Suprapubic skin (tissue), 3 donors: ENCODE results near the gene IMMP2L.

ENCODE experiments used
- EP300 ChIP-seq: sonication (generic); formaldehyde crosslinking; IDR thresholded peaks from one replicate; pipeline ENCODE4 v1.6.1; 2017; ENCODE audit warnings: antibody characterized with exemption
- POLR2A ChIP-seq, 2 donors: fragments of 450-650 bp; IDR thresholded peaks; one replicate each; pipeline ENCODE4 v1.6.1; 2017; ENCODE audit warnings: antibody characterized with exemption in 2 of 2, mild to moderate bottlenecking in 2 of 2, moderate library complexity in 2 of 2
- TF ChIP-seq, protein P1 (sequence below), 2 donors: fragments of 200-600 bp in 1 of 2; fragments of 450-650 bp in 1 of 2; sonication (generic) in 1 of 2; IDR thresholded peaks; one replicate each; pipeline ENCODE4 v1.5.1; 2016 to 2019; ENCODE audit warnings: antibody characterized with exemption in 2 of 2, mild to moderate bottlenecking in 1 of 2, moderate library complexity in 1 of 2

DNA sequence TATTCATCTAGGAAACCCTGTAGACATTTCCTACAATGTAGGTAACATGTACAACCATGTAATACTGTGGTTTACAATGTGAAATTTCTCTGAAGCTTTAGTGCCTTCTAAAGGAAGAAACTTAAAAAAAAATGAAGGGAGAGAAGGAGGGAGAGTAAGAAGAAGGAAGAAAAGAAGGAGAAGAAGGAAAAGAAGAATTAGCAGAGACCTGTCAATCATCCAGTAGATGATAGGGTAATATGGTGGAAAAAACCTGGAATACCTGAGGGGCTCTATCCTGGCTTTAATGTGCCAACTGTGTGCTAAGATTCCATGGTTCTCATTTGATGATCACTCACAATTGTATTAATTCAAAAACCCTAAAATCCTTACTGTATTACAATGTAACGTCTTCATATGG lies 474.0 kb downstream of the IMMP2L start:
- TF ChIP-seq, protein P1, sequence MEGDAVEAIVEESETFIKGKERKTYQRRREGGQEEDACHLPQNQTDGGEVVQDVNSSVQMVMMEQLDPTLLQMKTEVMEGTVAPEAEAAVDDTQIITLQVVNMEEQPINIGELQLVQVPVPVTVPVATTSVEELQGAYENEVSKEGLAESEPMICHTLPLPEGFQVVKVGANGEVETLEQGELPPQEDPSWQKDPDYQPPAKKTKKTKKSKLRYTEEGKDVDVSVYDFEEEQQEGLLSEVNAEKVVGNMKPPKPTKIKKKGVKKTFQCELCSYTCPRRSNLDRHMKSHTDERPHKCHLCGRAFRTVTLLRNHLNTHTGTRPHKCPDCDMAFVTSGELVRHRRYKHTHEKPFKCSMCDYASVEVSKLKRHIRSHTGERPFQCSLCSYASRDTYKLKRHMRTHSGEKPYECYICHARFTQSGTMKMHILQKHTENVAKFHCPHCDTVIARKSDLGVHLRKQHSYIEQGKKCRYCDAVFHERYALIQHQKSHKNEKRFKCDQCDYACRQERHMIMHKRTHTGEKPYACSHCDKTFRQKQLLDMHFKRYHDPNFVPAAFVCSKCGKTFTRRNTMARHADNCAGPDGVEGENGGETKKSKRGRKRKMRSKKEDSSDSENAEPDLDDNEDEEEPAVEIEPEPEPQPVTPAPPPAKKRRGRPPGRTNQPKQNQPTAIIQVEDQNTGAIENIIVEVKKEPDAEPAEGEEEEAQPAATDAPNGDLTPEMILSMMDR (IDR thresholded peaks at IDR 0.05) = no peak
- TF ChIP-seq EP300 = no peak
- no peak for TF ChIP-seq POLR2A (IDR thresholded peaks at IDR 0.05)
